Raji (cell line): ENCODE measurements around the gene ZNF808.

Source experiments
- POLR2A ChIP-seq: IDR thresholded peaks from 2 replicates; pipeline ENCODE4 v1.6.1; 2011; ENCODE audit warnings: low read depth, low read length, control low read depth; ENCODE audit not compliant: insufficient read depth

ZNF808 gene

DNA sequence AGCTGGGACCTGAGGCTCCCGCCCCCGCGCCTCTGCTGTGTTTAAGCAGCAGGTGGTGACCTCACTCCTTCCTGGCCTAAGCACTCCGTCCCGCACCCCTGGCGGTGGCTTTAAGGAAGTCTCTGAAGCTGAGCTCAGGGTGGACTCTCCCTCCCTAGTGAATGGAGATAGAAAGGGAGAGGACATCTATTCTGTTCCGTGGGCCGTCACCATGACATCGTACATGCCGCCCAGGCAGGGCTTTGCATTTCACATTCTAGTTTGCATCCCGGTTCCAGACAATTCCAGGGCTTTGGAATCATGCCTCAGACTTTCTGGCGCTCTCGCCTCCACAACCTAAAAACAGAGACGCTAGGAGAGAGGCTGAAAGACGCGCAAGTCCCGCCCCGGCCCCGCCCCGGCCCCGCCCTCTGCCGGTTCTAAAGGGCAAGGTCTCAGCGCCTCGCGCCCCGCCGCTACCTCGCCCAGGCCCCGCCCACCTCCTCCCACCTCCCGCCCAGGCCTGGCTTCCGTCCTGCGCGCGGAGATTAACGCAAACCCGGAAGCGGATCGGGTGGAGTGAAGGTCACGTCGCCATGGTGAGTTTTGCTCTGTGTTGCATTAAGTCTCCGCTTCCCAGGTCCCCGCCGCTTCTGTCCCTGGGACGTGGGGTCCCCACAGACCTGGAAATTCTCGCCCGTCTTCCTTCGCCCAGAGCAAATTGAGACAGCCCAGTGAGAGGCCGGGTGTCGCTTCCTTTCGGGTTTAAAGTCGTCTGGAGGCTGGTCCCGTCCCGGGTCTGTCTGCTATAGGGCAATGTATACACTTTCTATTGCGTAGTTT, at the start of gene ZNF808:
ZNF808 (plus strand) TSS at position 535 of the 822 bp plus-strand sequence. CDS start 15,617 bp downstream, outside the sequence.
- TF ChIP-seq POLR2A, result peak; percentile 77

DNA sequence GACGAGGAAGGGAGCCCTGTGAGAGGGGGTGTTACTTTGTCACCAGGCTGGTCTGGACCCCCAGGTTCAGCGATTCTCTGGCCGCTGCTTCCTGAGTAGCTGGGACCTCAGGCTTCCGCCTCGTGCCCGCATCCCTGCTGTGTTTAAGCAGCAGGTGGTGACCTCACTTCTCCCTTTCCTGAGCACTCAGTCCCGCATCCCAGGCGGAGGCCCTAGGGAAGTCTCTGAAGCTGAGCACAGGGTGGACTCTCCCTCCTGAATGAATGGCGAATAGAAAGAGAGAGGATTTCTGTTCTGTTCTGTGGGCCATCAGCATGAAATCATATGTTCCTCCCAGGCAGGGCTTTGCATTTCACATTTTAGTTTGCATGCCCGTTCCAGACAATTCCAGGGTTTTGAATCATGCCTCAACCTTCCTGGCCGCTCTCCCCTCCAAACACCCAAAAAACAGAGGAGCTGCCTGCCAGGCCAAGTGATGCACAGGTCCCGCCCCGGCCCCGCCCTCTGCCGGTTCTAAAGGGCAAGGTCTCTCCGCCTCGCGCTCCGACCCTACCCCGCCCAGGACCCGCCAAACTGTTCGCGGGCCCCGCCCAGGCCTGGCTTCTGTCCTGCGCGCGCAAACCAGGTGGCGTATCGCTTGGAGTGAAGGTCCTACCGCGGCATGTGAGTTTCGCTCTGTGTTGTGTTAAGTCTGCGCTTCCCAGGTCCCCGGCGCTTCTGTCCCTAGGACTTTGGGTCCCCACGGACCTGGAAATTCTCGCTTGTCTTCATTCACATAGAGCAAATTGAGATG, 35.1 kb upstream of the ZNF808 start:
- TF ChIP-seq POLR2A, result no peak

DNA sequence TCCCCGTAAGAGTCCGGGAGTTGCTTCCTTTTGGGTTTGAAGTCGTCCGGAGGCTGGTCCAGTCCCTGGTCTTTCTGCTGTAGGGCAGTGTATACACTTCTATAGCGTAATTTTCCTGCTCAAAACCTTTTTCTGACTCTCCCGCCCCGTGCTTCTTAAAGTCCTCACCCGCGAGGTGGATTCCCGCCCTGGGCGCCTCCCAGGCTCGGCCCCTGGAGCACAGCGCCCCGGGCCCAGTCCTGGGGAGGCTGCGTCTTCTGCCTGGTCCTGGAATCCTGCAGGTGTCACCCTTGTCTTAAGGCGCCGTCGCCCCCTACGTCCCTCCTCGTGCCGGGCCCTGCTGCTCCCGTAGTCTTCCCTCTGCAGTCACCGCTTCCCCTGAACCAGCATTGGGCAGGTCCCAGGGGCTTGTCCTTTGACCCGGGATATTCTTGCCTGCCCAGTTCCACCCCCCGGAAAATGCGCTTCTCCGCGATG, 34.4 kb upstream of the ZNF808 start:
- no peak for TF ChIP-seq POLR2A

DNA sequence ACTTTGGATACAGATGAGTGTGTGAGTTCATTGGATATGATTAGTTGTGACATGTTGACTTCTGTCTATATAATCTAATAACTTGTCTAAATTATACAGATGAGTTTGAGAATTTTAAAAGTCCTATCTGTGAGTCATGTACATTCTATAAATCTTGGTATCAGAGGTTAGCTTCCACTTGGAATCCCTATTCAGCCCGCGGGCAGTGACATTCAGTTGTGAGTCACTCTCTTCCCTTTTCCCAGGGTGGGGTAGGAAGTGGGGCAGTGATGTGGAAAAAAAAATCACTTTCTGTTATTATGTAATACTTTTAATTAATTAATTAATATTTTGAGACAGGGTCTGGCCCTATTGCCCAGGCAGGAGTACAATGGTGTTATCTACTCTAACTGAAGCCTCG, 33.0 kb upstream of the ZNF808 start:
- no peak for TF ChIP-seq POLR2A

DNA sequence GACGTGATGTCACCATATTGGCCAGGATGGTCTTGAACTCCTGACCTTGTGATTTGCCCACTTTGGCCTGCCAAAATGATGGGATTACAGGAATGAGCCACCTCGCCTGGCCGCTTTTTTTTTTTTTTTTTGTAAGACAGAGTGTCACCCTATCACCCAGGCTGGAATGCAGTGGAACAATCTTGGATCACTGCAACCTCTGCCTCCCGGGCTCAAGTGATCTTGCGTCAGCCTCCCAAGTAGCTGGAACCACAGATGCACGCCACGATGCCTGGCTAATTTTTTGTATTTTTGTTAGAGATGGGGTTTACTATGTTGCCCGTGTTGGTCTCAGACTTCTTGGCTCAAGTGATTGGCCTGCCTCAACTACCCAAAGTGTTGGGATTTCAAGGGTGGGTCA, 28.9 kb upstream of the ZNF808 start:
- TF ChIP-seq POLR2A, result no peak

DNA sequence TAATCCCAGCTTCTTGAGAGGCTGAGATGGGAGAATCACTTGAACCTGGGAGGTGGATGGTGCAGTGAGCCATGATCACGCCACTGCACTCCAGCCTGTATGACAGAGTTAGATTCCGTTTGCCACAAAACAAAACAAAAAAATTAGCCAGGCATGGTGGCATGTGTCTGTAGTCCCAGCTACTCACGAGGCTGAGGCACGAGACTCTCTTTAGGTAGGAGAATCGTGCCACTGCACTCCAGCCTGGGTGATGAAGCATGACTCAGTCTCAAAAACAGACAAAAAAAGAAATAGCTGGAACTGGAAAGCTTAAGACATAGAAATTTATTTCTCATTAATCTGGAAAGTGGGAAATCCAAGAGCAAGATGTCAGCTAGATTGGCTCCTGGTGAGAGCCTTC, 20.2 kb upstream of the ZNF808 start:
- no peak for TF ChIP-seq POLR2A

DNA sequence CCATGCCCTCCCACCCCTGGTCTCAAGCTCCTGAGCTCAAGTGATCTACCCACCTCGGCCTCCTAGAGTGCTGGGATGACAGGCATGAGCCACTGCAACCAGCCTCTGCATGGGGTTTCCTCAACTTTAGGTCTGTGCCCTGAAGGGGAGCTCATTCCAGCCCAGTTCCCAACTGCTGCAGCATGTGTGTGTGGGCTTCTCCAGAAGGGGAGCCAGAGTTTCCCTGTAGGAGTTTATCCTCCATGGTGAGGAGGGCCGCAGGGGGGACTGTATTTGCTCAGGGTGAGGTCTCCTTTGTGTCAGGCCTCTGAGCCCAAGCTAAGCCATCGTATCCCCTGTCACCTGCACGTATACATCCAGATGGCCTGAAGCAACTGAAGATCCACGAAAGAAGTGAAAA, 11.3 kb upstream of the ZNF808 start:
- TF ChIP-seq POLR2A, result no peak

DNA sequence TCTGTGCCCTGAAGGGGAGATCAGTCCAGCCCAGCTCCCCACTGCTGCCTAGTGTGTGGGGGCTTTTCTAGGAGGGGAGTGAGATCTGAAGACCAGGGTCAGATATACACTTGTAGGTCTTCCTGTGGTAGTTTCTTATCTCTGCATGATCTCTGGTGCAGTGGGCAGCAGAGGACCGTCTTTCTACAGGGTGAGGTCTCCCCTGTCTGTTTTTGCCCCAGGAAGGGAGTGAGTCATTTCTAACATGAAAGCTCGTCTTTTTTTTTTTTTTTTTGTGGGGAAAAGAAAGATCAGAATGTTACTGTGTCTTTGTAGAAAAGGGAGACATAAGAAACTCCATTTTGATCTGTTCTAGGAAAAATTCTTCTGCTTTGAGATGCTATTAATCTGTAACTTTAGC, 8.8 kb upstream of the ZNF808 start:
- TF ChIP-seq POLR2A, result no peak

DNA sequence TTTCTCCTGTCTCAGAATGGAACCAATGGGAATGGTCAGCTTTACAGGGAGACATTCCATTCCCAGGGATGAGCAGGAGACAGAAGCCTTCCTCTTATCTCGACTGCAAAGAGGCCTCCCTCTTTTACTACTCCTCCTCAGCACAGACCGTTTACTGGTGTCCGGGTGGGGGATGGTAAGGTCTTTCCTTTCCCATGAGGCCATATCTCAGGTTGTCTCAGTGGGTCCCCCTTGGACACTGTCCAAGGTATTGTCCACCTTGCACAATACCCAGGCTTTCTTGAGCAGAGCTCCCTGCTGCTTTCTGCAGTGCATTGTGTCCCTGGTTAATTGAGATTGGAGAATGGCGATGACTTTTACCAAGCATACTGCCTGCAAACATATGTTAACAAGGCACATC, 7.5 kb upstream of the ZNF808 start:
- TF ChIP-seq POLR2A, result no peak

DNA sequence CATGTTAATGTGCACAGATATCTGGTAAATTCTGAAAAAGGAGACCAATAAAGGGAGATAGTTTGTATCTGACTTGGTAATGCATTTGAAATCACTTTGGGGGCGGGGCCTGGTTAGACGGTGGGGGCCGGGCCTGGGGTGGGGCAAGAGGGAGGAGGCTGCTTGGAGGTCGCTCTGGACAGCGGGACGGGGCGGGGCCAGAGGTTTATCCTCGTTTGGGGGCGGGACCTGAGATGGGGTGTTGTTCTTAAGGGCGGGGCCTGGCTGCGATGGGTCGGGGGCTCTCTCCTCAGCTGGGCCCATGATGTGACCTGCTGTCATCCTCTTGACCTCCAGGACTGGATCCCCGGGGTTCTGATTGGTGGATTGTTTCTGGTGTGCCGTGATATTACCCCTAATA, 4.9 kb upstream of the ZNF808 start:
- TF ChIP-seq POLR2A, result no peak

DNA sequence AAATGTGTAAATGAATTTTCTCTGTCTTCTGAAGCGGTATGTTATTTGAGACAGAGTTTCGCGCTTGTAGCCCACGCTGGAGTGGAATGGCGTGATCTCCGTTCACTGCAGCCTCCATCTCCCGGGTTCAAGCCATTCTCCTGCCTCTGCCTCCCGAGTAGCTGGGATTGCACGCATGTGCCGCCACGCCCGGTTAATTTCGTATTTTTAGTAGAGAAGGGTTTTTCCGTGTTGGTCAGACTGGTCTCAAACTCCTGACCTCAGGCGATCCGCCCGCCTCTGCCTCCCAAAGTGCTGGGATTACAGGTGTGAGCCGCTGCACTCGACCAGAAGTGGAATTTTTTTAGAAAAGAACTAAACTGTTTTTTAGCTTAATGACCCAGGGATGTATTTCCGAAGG, 3.4 kb upstream of the ZNF808 start:
- TF ChIP-seq POLR2A, result no peak

DNA sequence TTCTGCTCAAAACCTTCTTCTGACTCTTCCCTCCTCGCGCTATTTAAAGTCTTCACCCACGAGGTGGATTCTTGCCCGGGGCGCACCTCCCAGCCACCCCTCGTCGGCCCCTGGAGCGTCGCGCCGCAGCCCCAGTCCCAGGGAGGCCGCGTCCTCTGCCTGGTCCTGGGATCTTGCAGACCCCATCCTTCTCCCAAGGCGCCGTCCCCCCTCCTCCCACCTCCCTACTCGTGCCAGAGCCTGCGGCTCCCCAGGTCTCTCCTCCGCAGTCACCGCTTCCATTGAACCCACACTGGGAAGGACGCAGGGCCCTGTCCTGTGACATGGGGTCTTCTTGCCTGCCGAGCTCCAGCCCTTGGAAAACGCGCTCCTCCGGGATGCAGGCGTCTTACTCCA, 486 bp downstream of the ZNF808 start:
- no peak for TF ChIP-seq POLR2A

DNA sequence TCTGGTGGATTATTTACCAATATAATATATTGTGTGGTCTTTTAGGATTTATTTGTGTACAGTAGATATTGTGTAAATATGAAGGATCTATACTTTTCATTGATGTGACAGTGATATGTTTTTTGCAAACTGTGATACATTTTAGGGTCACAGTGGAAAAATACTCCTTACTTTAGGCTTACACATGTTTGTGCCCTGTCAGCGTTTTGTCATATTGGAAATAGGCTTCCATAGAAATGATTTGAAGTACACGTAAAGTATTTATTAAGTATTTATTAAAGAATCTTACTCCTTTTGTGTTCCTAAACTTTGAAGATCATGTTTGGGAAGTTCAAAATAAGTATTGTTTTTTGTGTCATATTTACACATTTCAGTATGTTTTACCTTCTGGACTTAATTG, 5.0 kb downstream of the ZNF808 start:
- no peak for TF ChIP-seq POLR2A

DNA sequence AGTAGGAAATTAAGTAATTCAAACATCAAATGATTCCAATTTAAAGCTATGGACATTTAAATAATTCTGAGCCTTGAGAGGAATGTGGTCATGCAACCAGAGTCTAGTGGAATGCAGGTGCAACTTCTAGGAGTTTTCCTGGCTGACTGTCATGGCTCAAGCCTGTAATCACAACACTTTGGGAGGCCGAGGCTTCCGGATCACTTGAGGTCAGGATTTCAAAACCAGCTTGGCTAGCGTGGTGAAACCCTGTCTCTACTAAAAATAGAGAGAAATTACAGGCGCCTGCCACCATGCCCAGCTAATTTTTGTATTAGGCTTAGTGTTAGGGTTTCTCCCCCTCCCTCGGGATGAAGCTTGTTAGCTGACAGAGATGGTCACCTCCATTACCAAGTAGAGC, 6.4 kb downstream of the ZNF808 start:
- no peak for TF ChIP-seq POLR2A

DNA sequence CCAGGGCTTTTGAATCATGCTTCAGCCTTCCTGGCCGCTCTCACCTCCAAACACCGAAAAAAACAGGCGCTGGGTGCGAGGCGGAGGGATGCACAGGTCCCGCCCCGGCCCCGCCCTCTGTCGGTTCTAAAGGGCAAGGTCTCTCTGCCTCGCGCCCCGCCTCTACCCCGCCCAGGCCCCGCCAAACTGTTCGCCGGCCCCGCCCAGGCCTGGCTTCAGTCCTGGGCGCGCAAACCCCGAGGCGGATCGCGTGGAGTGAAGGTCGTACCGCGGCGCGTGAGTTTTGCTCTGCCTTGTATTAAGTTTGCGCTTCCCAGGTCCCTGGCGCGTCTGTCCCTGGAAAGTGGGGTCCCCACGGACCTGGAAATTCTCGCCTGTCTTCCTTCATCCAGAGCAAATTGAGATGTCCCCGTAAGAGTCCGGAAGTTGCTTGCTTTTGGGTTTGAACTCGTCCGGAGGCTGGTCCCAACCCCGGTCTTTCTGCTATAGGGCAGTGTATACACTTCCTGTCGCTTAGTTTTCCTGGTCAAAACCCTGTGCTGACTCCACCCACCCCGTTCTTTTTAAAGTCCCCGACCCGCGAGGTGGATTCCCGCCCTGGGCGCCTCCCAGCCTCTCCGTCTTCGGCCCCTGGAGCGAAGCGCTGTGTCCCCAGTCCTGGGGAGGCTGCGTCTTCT, 8.4 kb downstream of the ZNF808 start:
- peak; percentile 73 for TF ChIP-seq POLR2A

DNA sequence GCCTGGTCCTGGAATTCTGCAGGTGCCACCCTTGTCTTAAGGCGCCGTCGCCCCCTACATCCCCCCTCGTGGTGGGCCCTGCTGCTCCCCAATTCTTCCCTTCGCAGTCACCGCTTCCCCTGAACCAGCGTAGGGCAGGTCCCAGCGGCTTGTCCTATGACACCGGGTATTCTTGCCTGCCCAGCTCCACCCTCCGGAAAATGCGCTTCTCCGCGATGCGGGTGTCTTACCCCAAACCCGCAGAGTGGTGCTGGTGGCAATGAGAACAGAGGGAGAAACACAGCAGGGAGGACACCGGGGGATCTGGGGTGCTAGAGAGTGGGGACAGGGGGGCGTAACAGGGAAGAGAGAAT, 9.0 kb downstream of the ZNF808 start:
- no peak for TF ChIP-seq POLR2A
